HL-60/S4 treated with retinoic acid at 250 ng/mL for 4 days and 3 days (cell line): ENCODE data around the gene AFAP1L1.

Source experiments
- in situ Hi-C: fragments of 300-500 bp; cut with MboI; formaldehyde crosslinking; loops from 2 replicates; pipeline ENCODE4 v1.7.0; 2022; ENCODE audit warnings: low sequenced_read_pairs

Gene AFAP1L1

DNA sequence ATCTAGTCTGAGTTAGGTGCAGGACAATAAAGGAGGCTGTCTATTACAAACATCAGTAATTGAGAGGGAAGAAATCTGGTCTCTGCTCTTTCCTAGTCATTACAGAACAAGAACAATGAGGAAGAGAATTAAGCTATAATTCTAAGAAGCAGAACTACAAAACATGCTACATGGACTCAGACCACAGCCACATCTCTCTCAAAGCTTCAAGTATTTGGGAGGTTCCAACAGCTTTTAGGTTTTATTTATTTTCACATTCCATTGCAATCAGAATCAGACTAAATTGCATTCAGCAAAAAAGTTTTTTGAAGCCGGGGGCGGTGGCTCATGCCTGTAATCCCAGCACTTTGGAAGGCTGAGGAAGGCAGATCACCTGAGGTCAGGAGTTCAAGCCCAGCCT lies 72.5 kb downstream of the AFAP1L1 start:
- in situ Hi-C loops, result no loop called here

DNA sequence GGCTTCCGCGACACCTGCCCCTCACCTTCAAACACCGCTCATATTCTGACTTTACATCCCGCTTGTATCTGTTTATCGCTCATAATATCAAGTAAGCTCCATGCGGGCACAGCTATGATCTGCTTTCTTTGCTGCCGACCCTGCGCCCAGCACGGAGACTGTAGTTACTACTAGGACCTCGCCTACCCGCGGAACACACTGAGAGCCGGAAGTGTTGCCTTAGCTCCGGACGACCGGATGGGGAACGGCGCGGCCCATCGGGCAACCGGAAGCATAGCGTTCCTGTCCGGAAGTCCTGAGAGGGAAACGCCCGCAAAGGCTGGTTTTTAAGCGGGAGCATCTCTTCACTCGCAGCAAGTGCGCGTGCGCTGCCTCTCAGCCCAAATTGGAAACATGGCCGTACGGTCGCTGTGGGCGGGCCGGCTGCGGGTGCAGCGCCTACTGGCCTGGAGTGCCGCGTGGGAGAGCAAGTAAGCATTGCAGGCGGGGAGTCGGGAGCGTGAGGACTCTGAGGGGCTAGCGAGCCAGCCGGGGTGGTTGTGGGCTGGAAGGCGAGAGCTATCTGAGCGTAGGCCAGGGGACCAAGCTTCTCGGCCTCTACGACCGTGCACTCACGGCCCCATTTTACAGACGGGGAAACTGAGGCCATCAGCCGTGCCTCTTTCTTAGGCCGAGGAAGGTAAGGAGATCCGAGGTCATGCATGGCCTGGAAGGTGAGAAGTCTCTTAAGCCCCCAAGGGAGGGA lies 73.7 kb downstream of the AFAP1L1 start, which contains the start of gene GRPEL2:
TSS of gene GRPEL2 (plus strand) at position 353 of the 745 bp plus-strand sequence. CDS start at position 394, 41 bp downstream.
- in situ Hi-C loops, result no loop called here

DNA sequence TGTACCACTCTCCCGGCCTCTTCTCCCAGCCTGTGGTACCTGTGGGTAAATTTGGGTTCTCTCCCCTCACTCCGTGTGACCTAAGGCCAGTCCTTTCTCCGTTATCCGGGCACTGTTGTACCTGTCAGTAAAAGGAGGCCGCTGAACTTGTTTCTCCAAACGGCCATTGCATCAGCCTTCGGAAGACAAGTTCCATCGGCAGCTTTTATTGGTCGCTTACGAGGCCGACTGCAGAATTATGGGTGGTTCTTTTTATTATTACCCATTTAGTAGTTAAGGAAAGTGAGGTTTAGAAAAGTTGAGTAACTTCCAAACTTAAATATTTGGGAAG lies 74.2 kb downstream of the AFAP1L1 start:
- in situ Hi-C loops, result no loop called here

DNA sequence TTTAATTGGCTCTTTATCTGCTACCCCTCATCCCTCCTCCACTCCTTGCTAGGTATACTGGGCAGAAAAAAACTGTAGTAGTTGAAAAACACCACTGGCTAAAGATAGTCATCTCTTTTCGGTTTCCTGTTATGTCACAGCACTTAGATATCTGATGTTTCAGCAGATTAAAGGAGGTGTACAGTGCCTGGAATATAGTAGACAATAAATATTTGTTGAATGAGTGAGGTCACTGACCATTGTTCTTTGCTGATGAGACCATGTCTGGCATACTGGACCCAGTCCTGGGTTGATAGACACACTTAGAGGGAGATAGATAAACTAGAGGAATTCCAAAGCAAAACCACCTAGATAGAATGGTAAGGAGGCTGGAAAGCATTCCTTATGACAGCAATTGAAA lies 76.9 kb downstream of the AFAP1L1 start:
- in situ Hi-C loops, result no loop called here

DNA sequence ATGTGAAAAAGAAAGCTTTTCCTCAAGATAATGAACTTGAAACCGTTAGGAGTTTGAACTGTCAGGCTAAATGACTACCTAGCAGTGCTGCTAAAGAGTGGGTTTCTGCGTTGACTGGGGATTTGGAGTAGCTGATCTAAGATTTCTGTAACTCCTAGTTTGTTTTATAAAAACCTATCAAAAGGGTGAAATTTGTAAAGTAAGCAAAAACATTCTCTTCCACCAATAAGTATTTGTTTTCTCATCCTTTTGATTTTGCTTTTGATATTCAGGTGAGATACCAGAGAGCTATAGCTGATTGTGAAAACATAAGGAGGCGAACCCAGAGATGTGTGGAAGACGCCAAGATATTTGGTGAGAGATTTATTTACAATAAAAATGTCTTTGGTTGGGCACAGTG lies 77.7 kb downstream of the AFAP1L1 start:
- in situ Hi-C loops, result no loop called here

DNA sequence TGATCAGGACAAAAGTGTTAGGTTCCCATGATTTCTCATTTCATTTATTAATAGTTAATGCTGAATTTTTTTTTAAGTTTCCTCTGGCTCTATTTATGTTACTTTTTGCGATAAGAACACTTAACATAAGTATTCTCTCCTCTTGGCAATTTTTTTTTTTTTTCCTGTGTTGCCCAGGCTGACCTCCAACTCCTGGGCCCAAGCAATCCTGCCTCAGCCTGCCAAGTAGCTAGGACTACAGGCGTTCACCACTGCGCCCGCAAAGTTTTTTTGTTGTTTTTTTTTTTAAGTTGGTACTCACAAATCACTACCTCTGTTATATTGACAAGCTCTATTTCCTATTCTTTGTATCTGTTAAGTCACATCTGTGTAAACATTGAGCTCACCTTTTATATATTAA lies 80.5 kb downstream of the AFAP1L1 start:
- in situ Hi-C loops, result no loop called here

- in situ Hi-C loops, result no loop called here
Measured at GRCh38 chr5:149353911-149354310, 82.3 kb downstream of the AFAP1L1 start.

DNA sequence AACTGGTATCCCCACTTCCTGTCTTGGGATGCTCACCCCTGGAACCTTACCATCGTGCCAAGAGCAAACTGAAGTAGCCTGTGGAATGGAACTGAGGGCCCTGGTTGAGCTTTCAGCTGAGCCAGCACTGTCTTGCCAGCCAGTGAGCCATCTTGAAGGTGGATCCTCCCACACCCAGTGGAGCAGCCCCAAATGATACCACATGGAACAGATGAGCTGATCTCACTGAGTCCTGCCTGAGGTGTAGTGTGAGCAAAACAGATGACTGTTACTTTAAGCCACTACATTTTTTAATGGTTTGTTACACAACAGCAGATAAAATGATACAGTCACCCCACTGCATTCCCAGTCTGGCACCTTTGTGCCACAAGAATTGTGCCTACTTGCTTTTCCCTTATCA lies 84.0 kb downstream of the AFAP1L1 start:
- in situ Hi-C loops, result no loop called here

DNA sequence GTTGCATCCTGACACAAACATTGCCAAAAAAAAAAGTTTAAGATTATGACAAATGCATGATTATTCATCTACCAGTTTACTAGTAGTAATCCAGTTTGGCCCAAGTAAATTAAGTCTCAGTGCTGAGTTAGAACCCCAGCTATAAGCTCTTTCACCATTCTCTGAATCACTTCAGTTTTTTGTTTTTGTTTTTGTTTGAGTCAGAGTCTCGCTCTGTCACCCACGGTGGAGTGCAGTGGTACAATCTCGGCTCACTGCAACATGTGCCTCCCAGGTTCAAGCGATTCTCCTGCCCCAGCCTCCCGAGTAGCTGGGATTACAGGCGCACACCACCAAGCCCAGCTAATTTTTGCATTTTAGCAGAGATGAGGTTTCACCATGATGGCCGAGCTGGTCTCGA lies 84.7 kb downstream of the AFAP1L1 start:
- in situ Hi-C loops, result no loop called here

- in situ Hi-C loops, result no loop called here
Measured at GRCh38 chr5:149357370-149358293, 86.0 kb downstream of the AFAP1L1 start, which contains the start of gene PCYOX1L. PCYOX1L (plus strand) TSS chr5:149358046; CDS start chr5:149358069, 23 bp downstream.

DNA sequence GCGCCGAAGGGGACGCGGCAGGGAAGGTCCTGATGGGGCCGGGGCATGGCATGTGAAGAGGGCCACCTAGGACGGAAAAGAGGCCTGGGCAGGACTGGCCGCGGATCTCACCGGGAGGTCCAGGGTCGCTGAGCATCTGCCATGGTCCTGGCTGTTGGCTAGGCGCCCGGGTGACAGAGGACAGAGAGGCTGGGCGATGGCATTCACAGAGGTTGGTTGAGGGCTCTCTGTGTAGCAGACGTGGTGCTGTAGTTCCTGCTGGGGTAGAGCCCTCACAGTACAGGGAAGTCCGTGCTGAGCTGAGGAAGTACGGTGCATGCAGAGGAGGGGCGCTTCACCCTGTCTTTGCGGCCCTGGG lies 86.6 kb downstream of the AFAP1L1 start:
- in situ Hi-C loops, result no loop called here

DNA sequence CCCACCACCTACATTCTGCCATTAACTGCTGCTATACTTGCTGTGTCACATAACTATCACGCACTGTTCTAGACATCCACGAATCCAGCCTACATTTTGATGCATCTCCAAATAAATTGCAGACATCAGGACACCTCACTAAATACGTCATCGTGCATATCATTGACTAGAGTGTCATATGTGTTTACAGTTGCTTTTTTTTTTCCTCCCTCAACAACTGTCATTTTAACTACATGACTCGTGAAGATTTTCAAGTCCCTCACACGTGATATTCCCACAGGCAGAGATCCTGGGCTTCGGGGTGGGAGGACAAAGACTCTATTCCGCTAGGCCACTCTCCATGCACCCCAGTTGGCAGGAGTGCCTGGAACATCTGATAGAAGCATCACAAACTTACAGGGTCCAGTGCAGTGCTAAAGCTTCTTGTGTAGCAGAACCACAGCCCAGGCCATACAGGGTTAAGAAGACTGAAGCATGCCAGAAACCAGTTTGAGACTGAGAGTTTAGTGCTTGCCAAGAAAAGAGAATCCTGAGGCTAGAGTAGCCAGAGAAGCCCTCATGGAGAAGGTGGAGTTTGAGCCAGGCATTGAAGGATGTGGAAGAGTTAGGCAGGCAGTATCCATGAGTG lies 87.3 kb downstream of the AFAP1L1 start:
- in situ Hi-C loops, result no loop called here

- in situ Hi-C loops, result no loop called here
Measured at GRCh38 chr5:149360272-149360671, 88.6 kb downstream of the AFAP1L1 start.

DNA sequence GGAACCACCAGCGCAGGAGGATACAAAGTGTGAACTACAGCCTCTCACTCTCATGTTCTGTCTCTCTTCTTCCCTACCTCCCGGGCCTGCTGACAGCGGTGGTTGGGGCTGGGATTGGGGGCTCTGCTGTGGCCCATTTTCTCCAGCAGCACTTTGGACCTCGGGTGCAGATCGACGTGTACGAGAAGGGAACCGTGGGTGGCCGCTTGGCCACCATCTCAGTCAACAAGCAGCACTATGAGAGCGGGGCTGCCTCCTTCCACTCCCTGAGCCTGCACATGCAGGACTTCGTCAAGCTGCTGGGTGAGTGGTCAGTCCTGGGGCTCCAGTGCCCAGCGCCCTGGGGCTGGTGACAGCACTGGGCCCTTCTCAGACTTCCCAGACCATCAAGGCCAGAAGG lies 90.9 kb downstream of the AFAP1L1 start:
- in situ Hi-C loops, result no loop called here

- in situ Hi-C loops, result no loop called here
Measured at GRCh38 chr5:149363358-149363757, 91.7 kb downstream of the AFAP1L1 start.

DNA sequence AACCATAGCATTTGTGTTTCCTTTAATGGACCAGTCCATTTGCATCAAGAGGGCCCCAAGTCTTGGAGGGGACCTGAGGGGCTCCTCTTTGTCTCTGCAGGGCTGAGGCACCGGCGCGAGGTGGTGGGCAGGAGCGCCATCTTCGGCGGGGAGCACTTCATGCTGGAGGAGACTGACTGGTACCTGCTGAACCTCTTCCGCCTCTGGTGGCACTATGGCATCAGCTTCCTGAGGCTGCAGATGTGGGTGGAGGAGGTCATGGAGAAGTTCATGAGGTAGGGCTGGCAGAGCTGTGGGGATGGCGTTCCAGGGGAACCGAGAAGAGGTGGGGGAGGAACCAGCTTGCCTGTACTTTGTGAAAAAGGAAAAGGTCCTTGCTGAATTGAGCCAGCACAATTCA lies 92.3 kb downstream of the AFAP1L1 start:
- in situ Hi-C loops, result no loop called here

- in situ Hi-C loops, result no loop called here
Measured at GRCh38 chr5:149364719-149365118, 93.1 kb downstream of the AFAP1L1 start.

GRCh38 chr5:149365418-149365817 lies 93.8 kb downstream of the AFAP1L1 start:
- in situ Hi-C loops, result no loop called here

DNA sequence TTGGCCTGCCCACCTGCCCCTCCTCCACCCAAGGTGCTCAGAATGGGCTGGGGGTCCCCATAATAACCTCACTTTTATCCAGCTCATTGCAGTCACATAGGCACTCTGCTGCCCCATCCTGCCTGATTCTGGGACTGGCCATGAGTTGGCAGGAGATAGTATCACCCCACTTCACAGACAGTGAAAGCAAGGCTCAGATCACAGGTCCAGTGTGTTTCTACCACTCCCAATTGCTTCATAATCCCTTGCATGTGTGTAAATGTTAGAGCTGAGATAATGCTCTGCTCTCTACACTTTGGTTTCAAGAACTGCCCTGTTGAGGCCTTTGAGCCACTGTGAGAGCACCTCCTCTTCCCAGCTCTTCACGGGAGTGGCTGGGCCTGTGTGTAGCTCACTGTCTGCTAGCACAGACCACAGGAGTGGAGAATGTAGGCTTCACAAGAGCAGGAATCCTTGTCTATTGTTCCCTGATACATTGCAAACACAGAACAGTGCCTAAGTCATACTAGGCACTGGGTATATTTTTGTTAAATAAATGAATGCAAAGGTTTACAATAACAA lies 94.6 kb downstream of the AFAP1L1 start:
- in situ Hi-C loops, result no loop called here

DNA sequence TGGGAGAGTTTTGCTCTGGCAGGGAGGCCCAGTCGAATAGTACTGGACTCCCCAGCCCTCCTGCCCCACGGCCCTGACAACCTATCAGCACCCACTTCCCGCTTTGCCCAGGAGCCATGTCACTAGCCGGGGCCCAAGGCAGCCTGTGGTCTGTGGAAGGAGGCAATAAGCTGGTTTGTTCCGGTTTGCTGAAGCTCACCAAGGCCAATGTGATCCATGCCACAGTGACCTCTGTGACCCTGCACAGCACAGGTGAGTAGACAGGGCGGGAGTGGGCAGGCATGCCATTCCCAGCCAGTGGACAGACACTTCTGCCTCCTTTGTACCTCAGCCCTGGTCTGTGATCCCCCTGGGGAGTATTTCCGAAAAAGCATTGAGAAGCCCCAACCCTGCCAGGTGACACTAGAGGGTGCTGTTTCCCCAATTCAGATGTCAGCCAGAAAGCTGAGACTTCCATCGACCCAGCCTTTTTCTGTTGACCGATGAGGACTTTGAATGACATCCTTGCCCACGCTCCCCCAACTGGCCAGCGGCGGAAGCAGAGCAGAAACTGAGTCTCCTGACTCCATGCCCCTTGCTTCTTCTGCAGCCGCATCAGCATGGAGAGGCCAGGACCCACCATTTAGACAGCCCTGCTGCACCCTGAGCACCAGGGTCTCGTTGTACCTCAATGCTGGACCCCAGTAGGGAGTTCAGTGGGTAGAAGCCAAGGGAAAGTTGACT lies 95.8 kb downstream of the AFAP1L1 start:
- in situ Hi-C loops, result no loop called here
